ENCODE results near the gene DDO.
"Not testable (repeated sequence)": the region's sequence is repeated elsewhere in the genome, so short reads cannot be mapped to it uniquely, and the experiment has no call there.

The DDO gene

GRCh38 chr6:110366975-110367374 lies 48.4 kb downstream of the DDO start:
- no peak for DNase-seq

- DNase-seq = no peak
Measured at GRCh38 chr6:110366256-110366655, 49.1 kb downstream of the DDO start.

GRCh38 chr6:110364364-110365105 lies 50.8 kb downstream of the DDO start:
- no peak for DNase-seq

- no peak for DNase-seq
Measured at GRCh38 chr6:110363748-110364147, 51.6 kb downstream of the DDO start.

GRCh38 chr6:110360676-110361075 lies 54.7 kb downstream of the DDO start:
- no peak for DNase-seq

- DNase-seq = no peak
Measured at GRCh38 chr6:110359556-110359955, 55.8 kb downstream of the DDO start.

GRCh38 chr6:110358553-110359160 lies 56.7 kb downstream of the DDO start:
- no peak for DNase-seq

GRCh38 chr6:110357664-110358552 lies 57.5 kb downstream of the DDO start, which contains the start of gene METTL24:
METTL24 (minus strand) TSS chr6:110358349; CDS start chr6:110358272, 77 bp downstream.
- DNase-seq = no peak

GRCh38 chr6:110357298-110357663 lies 58.1 kb downstream of the DDO start:
- no peak for DNase-seq

GRCh38 chr6:110356778-110357177 lies 58.6 kb downstream of the DDO start:
- DNase-seq = no peak

- DNase-seq = no peak
Measured at GRCh38 chr6:110355727-110356126, 59.6 kb downstream of the DDO start.

- DNase-seq = no peak
Measured at GRCh38 chr6:110355022-110355421, 60.4 kb downstream of the DDO start.

- no peak for DNase-seq
Measured at GRCh38 chr6:110354153-110354552, 61.2 kb downstream of the DDO start.

GRCh38 chr6:110353457-110354001 lies 61.8 kb downstream of the DDO start:
- no peak for DNase-seq

- DNase-seq = no peak
Measured at GRCh38 chr6:110352563-110353262, 62.7 kb downstream of the DDO start.

- no peak for DNase-seq
Measured at GRCh38 chr6:110351986-110352385, 63.4 kb downstream of the DDO start.

GRCh38 chr6:110351546-110351945 lies 63.8 kb downstream of the DDO start:
- DNase-seq = no peak

- DNase-seq = not testable (repeated sequence)
Measured at GRCh38 chr6:110350593-110350992, 64.8 kb downstream of the DDO start.

GRCh38 chr6:110348961-110349690 lies 66.2 kb downstream of the DDO start:
- no peak for DNase-seq

- no peak for DNase-seq
Measured at GRCh38 chr6:110345025-110345424, 70.3 kb downstream of the DDO start.

GRCh38 chr6:110342759-110343158 lies 72.6 kb downstream of the DDO start:
- DNase-seq = no peak

Data from T-helper 2 cell (primary cell).